Naive thymus-derived CD4-positive, alpha-beta T cell (primary cell): Measurements from ENCODE around the gene FBXO4. TPM values are rescaled to one million over a fixed set of nuclear protein-coding genes. Genes with fewer than 3 reads are reported as not detected.
"Not testable (repeated sequence)": the region's sequence is repeated elsewhere in the genome, so short reads cannot be mapped to it uniquely, and the experiment has no call there.

ENCODE experiments used
- ATAC-seq: fragments of 150-1000 bp; cut with Tn5 transposase; 2 replicates; pipeline ENCODE4 v1.10.0; 2021; ENCODE audit warnings: mild to moderate bottlenecking, moderate library complexity
- CTCF ChIA-PET: fragments of 350-600 bp; sonication (Branson Sonifier 250); formaldehyde crosslinking; loops from one replicate; lab custom pipeline; 2021; ENCODE audit warnings: antibody characterized with exemption; lab: Charles Lee
- POLR2A ChIA-PET: fragments of 350-600 bp; sonication (Branson Sonifier 250); formaldehyde crosslinking; loops from one replicate; lab custom pipeline; 2021; ENCODE audit warnings: antibody characterized with exemption, inconsistent platforms; lab: Charles Lee
- DNase-seq, 9 donors: peaks; one replicate each; pipeline versions ENCODE4 v3.0.0 to v3.0.0-alpha.2; 2020 to 2022; ENCODE audit warnings: mixed read lengths in 1 of 9
- H3K27ac ChIP-seq: one replicate; pipeline ENCODE4 v1.7.0; 2013; ENCODE audit warnings: mild to moderate bottlenecking, low read depth, low read length, moderate library complexity
- H3K27me3 ChIP-seq, 2 donors: one replicate each; pipeline ENCODE4 v1.7.0; 2013; ENCODE audit warnings: low read length in 2 of 2, mild to moderate bottlenecking in 2 of 2, moderate library complexity in 2 of 2; ENCODE audit not compliant: control insufficient read depth in 2 of 2, insufficient read depth in 2 of 2
- H3K36me3 ChIP-seq, 3 experiments: 1 replicate in 2 of 3; 2 replicates in 1 of 3; pipeline ENCODE4 v1.7.0; 2013; ENCODE audit warnings: low read length in 3 of 3, mild to moderate bottlenecking in 3 of 3, moderate library complexity in 1 of 3; ENCODE audit not compliant: insufficient read depth in 3 of 3, control insufficient read depth in 2 of 3
- H3K4me1 ChIP-seq, 2 donors: one replicate each; pipeline ENCODE4 v1.7.0; 2013; ENCODE audit warnings: low read length in 2 of 2, mild to moderate bottlenecking in 2 of 2, moderate library complexity in 1 of 2; ENCODE audit not compliant: control insufficient read depth in 2 of 2, insufficient read depth in 2 of 2
- H3K4me3 ChIP-seq: 2 replicates; pipeline ENCODE4 v1.7.0; 2013; ENCODE audit warnings: mild to moderate bottlenecking, low read length
- H3K9me3 ChIP-seq, 3 experiments: 1 replicate in 2 of 3; 2 replicates in 1 of 3; pipeline ENCODE4 v1.7.0; 2013; ENCODE audit warnings: low read length in 3 of 3; ENCODE audit not compliant: control insufficient read depth in 2 of 3
- H3K27ac Mint-ChIP-seq, 9 donors: one replicate each; pipeline ENCODE4 v1.8.0; 2020 to 2022; ENCODE audit warnings: mixed read lengths in 9 of 9, mild to moderate bottlenecking in 8 of 9, moderate library complexity in 5 of 9, inconsistent platforms in 2 of 9
- H3K27me3 Mint-ChIP-seq, 5 donors: one replicate each; pipeline ENCODE4 v1.8.0; 2021 to 2022; ENCODE audit warnings: mixed read lengths in 5 of 5, mild to moderate bottlenecking in 1 of 5
- H3K36me3 Mint-ChIP-seq, 5 donors: one replicate each; pipeline ENCODE4 v1.8.0; 2020 to 2022; ENCODE audit warnings: mixed read lengths in 5 of 5, mild to moderate bottlenecking in 3 of 5, inconsistent platforms in 1 of 5
- H3K4me1 Mint-ChIP-seq, 7 donors: one replicate each; pipeline ENCODE4 v1.8.0; 2020 to 2022; ENCODE audit warnings: mixed read lengths in 7 of 7, mild to moderate bottlenecking in 3 of 7, inconsistent platforms in 1 of 7
- H3K4me3 Mint-ChIP-seq, 10 donors: one replicate each; pipeline ENCODE4 v1.8.0; 2020 to 2022; ENCODE audit warnings: mild to moderate bottlenecking in 10 of 10, mixed read lengths in 10 of 10, moderate library complexity in 6 of 10, inconsistent platforms in 2 of 10
- H3K9me3 Mint-ChIP-seq, 11 donors: one replicate each; pipeline ENCODE4 v1.8.0; 2020 to 2022; ENCODE audit warnings: mixed read lengths in 11 of 11, mild to moderate bottlenecking in 4 of 11, inconsistent platforms in 1 of 11, moderate library complexity in 1 of 11
- intact Hi-C, 2 donors: fragments of 100-400 bp; cut with micrococcal nuclease; formaldehyde crosslinking; loops; one replicate each; pipeline ENCODE4 v1.15.1; 2023
- polyA plus RNA-seq, 2 donors: library from polyadenylated mRNA; unstranded; fragments of 300-500 nt; fragmentation: Illumina TruSeq; gene quantifications; one replicate each; pipeline ENCODE4 v1.2.3, GENCODE V29; 2021
- total RNA-seq, 6 experiments: library from RNA in 5 of 6; stranded (reverse) in 5 of 6; gene quantifications; 1 replicate in 5 of 6; 2 replicates in 1 of 6; pipeline ENCODE4 v1.2.3 and lab custom pipeline; 2021 to 2026

The FBXO4 gene
- total and polyA plus RNA-seq, 7 experiments from 2014 or later = 10.9 to 23.5 (median 14.6) TPM

GRCh38 chr5:41980396-41980795, 55.3 kb downstream of the FBXO4 start:
- no peak for DNase-seq
- Mint-ChIP-seq H3K27me3 (peaks cover 7 to 18% (median 15%) of the 10 kb centered on the region in 5 donors), H3K27ac (no peak overlapping the region), H3K9me3 (peaks cover 0 to 8% (median 4%) of the 10 kb centered on the region in 11 donors), H3K4me1 (peaks cover 0 to 2% (median 0%) of the 10 kb centered on the region in 7 donors), H3K4me3 (no peak overlapping the region), H3K36me3 (no peaks in the 10 kb centered on the region)
- no peak overlapping the region for H3K27ac ChIP-seq
- no peak for ATAC-seq
- intact Hi-C loops = no loop called here
- no peaks in the 10 kb centered on the region for H3K36me3 ChIP-seq
- no peaks in the 10 kb centered on the region for H3K4me1 ChIP-seq
- ChIA-PET POLR2A (no interaction called here), CTCF (no interaction called here)
- H3K9me3 ChIP-seq = no peaks in the 10 kb centered on the region
- H3K4me3 ChIP-seq = no peak overlapping the region
- H3K27me3 ChIP-seq = no peaks in the 10 kb centered on the region

GRCh38 chr5:41980870-41981269, 55.8 kb downstream of the FBXO4 start:
- Histone ChIP-seq H3K9me3 (no peaks in the 10 kb centered on the region), H3K27ac (no peak overlapping the region), H3K4me1 (no peaks in the 10 kb centered on the region), H3K27me3 (no peaks in the 10 kb centered on the region), H3K4me3 (no peak overlapping the region), H3K36me3 (no peaks in the 10 kb centered on the region)
- Mint-ChIP-seq H3K36me3 (no peaks in the 10 kb centered on the region), H3K27me3 (peaks cover 7 to 20% (median 16%) of the 10 kb centered on the region in 5 donors), H3K9me3 (peaks cover 0 to 8% (median 4%) of the 10 kb centered on the region in 11 donors), H3K27ac (no peak overlapping the region), H3K4me1 (peaks cover 0 to 2% (median 0%) of the 10 kb centered on the region in 7 donors), H3K4me3 (no peak overlapping the region)
- intact Hi-C loops = no loop called here
- CTCF ChIA-PET = no interaction called here
- no peak for DNase-seq
- ATAC-seq = no peak
- POLR2A ChIA-PET = no interaction called here

- H3K4me3 Mint-ChIP-seq, H3K4me1 ChIP-seq, DNase-seq, CTCF ChIA-PET, H3K36me3 Mint-ChIP-seq, ATAC-seq, H3K27ac ChIP-seq, H3K27ac Mint-ChIP-seq, intact Hi-C loops, POLR2A ChIA-PET, H3K4me1 Mint-ChIP-seq, H3K4me3 ChIP-seq, H3K36me3 ChIP-seq, H3K27me3 ChIP-seq, H3K9me3 ChIP-seq: not testable (repeated sequence)
- Mint-ChIP-seq H3K27me3 (peaks cover 17 to 33% (median 31%) of the 10 kb centered on the region in 5 donors), H3K9me3 (peaks cover 0 to 11% (median 5%) of the 10 kb centered on the region in 11 donors)
These were observed 57.8 kb downstream of the FBXO4 start for GRCh38 chr5:41982858-41983257.

- Mint-ChIP-seq H3K4me1 (peaks cover 0 to 2% (median 0%) of the 10 kb centered on the region in 7 donors), H3K27ac (no peak overlapping the region), H3K4me3 (no peak overlapping the region), H3K36me3 (peaks cover 0 to 4% (median 0%) of the 10 kb centered on the region in 5 donors), H3K9me3 (peaks cover 0 to 14% (median 8%) of the 10 kb centered on the region in 11 donors), H3K27me3 (peaks cover 21 to 37% (median 35%) of the 10 kb centered on the region in 5 donors)
- ChIA-PET POLR2A (no interaction called here), CTCF (no interaction called here)
- intact Hi-C loops = no loop called here
- H3K36me3 ChIP-seq = no peaks in the 10 kb centered on the region
- H3K4me3 ChIP-seq = no peak overlapping the region
- no peaks in the 10 kb centered on the region for H3K9me3 ChIP-seq
- no peaks in the 10 kb centered on the region for H3K4me1 ChIP-seq
- H3K27me3 ChIP-seq = no peaks in the 10 kb centered on the region
- DNase-seq = no peak
- ATAC-seq = no peak
- no peak overlapping the region for H3K27ac ChIP-seq
These were observed 58.2 kb downstream of the FBXO4 start for GRCh38 chr5:41983284-41983683.

GRCh38 chr5:41985945-41986695, 61.0 kb downstream of the FBXO4 start:
- H3K27ac ChIP-seq = no peak overlapping the region
- intact Hi-C loops = no loop called here
- CTCF ChIA-PET = no interaction called here

More at GRCh38 chr5:41985945-41986695, 61.0 kb downstream of the FBXO4 start:
- DNase-seq (no peak), ATAC-seq (no peak)
- POLR2A ChIA-PET = no interaction called here
- no peaks in the 10 kb centered on the region for H3K9me3 ChIP-seq
- no peak overlapping the region for H3K4me3 Mint-ChIP-seq
- no peak overlapping the region for H3K4me3 ChIP-seq
- peaks cover 0 to 4% (median 0%) of the 10 kb centered on the region in 5 donors for H3K36me3 Mint-ChIP-seq
- no peaks in the 10 kb centered on the region for H3K4me1 ChIP-seq
- no peaks in the 10 kb centered on the region for H3K4me1 Mint-ChIP-seq
- peaks cover 19 to 48% (median 45%) of the 10 kb centered on the region in 5 donors for H3K27me3 Mint-ChIP-seq
- no peaks in the 10 kb centered on the region for H3K36me3 ChIP-seq
- H3K27me3 ChIP-seq = no peaks in the 10 kb centered on the region
- no peak overlapping the region for H3K27ac Mint-ChIP-seq
- peaks cover 0 to 14% (median 9%) of the 10 kb centered on the region in 11 donors for H3K9me3 Mint-ChIP-seq

Other genes with a start within 250 kb of the FBXO4 start
- gene OXCT1, start 54.9 kb upstream of the FBXO4 start, total RNA-seq = 10 to 100 TPM; 18.6 to 53.1 (median 30.0) TPM
- gene OXCT1, start 54.9 kb upstream of the FBXO4 start, polyA plus RNA-seq = 10 to 100 TPM; 26.1 to 32.4 TPM
- 10 to 100 TPM; 13.8 to 40.6 (median 27.5) TPM for gene RIMOC1, start 20.9 kb upstream of the FBXO4 start, total RNA-seq
- 10 to 100 TPM; 10.8 to 14.6 TPM for gene RIMOC1, start 20.9 kb upstream of the FBXO4 start, polyA plus RNA-seq